ENCODE results near the gene DDC. TPM values are rescaled to one million over a fixed set of nuclear protein-coding genes. Genes with fewer than 3 reads are reported as not detected.

DDC gene
- polyA plus RNA-seq, 2 donors, result 0.18 to 0.37 TPM

DNA sequence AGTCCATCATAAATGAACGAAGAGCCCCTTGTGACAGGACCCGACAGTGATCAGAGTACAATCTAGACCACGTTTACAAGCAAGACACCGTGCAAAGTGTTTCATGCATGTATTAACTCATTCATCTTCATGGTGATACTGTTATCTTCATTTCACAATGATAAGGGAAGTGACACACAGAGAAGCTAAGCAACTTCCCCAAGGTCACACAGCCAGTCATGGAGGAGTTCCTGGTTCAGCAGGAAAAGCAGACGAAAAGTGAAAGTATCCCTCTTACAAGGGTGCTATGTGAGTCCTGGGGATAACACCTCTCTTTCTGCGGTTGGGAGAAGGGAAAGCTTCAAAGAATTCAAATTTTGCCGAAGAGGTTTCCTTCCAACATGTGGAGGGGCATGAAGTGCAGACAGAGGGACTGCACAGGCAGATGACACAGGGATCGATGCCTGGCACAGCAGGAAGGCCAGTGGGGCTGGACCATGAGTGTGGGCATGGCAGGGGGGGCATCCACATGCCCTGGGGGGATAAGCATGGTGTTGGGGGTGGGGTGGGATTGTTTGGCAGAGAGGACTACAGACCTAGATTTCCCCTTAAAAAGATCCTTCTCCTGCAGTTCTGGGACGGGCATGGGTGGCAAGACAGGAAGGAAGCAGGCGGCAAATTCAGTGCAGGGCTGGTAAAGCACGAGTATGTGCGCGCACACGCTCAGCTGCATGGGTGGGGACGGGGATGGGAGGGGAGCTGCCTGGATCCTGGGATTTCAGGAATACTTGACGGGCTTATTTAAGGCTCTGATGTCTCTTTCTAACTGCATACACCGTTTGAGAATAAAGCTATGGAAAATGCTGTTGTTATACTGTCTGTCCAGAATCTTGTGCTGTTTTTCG is 33.5 kb upstream of the DDC start:
- H3K36me3 ChIP-seq (ENCODE audit: control insufficient read depth in 2 of 2, insufficient read depth in 2 of 2, low read length in 1 of 2), result peaks cover 0 to 2% of the 10 kb centered on the region in 2 donors
- H3K27me3 ChIP-seq (ENCODE audit: control insufficient read depth in 1 of 2, insufficient read depth in 2 of 2, low read length in 2 of 2), result no peaks in the 10 kb centered on the region
- H3K4me3 ChIP-seq (ENCODE audit: low read depth in 1 of 2, low read length in 2 of 2), result no peak overlapping the region
- no peaks in the 10 kb centered on the region for H3K9me3 ChIP-seq (ENCODE audit: control insufficient read depth in 2 of 2, insufficient read depth in 1 of 2, low read depth in 1 of 2, low read length in 1 of 2)
- H3K27ac ChIP-seq (ENCODE audit: low read depth in 2 of 2, low read length in 1 of 2), result no peak overlapping the region
- no peaks in the 10 kb centered on the region for H3K4me1 ChIP-seq (ENCODE audit: control insufficient read depth in 2 of 2, insufficient read depth in 2 of 2, low read length in 1 of 2)
- WGBS, 2 donors, result 86 to 87% methylated on average over 18 of the region's 18 CpGs

DNA sequence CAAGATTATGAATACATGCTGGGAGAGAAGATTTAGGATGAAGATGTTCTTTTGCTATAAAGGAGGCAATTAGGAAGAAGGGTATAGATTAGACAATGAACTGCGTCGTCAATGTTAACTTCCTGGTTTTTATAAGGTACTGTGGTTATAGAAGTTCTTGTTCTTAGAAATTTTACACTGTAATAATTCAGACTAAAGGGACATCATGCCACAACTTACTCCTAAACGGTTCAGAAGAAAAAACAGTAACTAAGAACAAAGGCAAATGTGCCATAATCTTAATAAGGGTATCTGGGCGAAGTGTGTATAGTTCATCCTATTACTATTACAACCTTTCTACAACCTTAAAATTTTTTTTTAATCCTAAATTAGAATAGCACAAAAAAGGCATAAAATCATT is 31.3 kb upstream of the DDC start:
- Histone ChIP-seq H3K4me3 (ENCODE audit: low read depth in 1 of 2, low read length in 2 of 2) (no peak overlapping the region), H3K27me3 (ENCODE audit: control insufficient read depth in 1 of 2, insufficient read depth in 2 of 2, low read length in 2 of 2) (no peaks in the 10 kb centered on the region), H3K9me3 (ENCODE audit: control insufficient read depth in 2 of 2, insufficient read depth in 1 of 2, low read depth in 1 of 2, low read length in 1 of 2) (peaks cover 0 to 3% of the 10 kb centered on the region in 2 donors), H3K4me1 (ENCODE audit: control insufficient read depth in 2 of 2, insufficient read depth in 2 of 2, low read length in 1 of 2) (peaks cover 0 to 2% of the 10 kb centered on the region in 2 donors), H3K36me3 (ENCODE audit: control insufficient read depth in 2 of 2, insufficient read depth in 2 of 2, low read length in 1 of 2) (peaks cover 5 to 7% of the 10 kb centered on the region in 2 donors), H3K27ac (ENCODE audit: low read depth in 2 of 2, low read length in 1 of 2) (no peak overlapping the region)
- WGBS, 2 donors, result 82 to 86% methylated on average over 4 of the region's 4 CpGs

DNA sequence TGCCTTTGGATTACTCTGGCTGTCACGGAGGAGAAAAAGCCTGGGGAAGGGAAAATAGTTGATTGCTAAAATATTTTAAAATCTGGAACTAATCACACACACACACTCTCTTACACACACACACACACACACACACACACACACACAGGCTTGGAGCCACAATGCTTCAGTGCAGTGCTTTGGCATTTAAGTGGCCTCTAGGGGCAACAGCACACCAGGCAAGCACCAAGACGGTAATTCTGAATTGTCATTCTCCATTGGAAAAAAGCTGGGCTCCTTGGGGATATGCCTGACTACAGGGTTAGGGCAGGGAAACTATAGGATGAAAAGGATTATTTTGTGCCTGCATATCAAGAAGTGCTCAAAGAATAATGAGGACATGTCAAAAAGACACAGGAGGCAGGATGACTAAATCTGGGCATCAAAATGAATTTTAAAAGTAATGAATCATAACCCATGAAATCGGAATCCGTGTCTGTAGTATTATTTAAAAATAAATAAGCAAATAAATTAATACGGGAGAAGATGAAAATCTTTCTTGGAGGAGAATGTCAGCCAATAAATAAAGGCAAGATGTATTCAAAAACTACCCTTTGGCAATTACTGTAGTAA is 30.4 kb upstream of the DDC start:
- Histone ChIP-seq H3K4me3 (ENCODE audit: low read depth in 1 of 2, low read length in 2 of 2) (no peak overlapping the region), H3K4me1 (ENCODE audit: control insufficient read depth in 2 of 2, insufficient read depth in 2 of 2, low read length in 1 of 2) (peaks cover 0 to 2% of the 10 kb centered on the region in 2 donors), H3K9me3 (ENCODE audit: control insufficient read depth in 2 of 2, insufficient read depth in 1 of 2, low read depth in 1 of 2, low read length in 1 of 2) (peaks cover 0 to 3% of the 10 kb centered on the region in 2 donors), H3K27ac (ENCODE audit: low read depth in 2 of 2, low read length in 1 of 2) (no peak overlapping the region), H3K36me3 (ENCODE audit: control insufficient read depth in 2 of 2, insufficient read depth in 2 of 2, low read length in 1 of 2) (peaks cover 5 to 7% of the 10 kb centered on the region in 2 donors), H3K27me3 (ENCODE audit: control insufficient read depth in 1 of 2, insufficient read depth in 2 of 2, low read length in 2 of 2) (no peaks in the 10 kb centered on the region)
- WGBS, 2 donors, result 57 to 64% methylated on average over 5 of the region's 5 CpGs

DNA sequence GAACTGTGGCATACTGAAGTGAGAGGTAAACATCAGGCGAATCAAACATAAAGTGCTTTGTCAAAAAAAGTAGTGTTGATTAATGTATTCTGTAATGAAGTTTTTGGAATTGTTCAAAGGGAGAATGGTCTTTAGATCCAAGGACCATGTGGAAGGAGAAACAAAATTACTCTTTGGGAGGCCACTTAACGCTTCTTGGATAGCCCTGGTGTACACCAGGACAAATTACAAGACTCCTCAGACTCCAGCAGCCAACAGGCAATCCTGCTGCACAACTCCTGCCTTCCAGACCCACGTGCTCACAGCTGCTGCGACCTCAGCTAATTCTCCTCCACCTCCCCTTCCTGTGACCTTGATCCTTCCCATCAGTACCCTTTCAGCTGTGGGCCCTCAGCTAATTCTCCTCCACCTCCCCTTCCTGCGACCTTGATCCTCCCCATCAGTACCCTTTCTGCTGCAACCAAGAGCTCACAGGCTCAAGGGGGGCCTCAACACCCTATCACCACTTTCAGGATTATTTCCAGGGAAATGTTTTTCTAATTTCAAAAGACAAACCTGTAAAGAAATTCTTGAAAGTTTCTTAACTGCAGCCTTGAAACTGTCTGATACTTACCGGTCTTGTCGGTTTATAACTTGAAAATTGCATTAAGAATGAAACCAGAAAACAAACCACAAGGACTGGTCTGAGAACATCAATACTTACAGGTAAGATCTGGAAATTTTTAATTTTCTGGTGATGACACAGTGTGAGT is 29.7 kb upstream of the DDC start:
- Histone ChIP-seq H3K4me1 (ENCODE audit: control insufficient read depth in 2 of 2, insufficient read depth in 2 of 2, low read length in 1 of 2) (peaks cover 0 to 2% of the 10 kb centered on the region in 2 donors), H3K4me3 (ENCODE audit: low read depth in 1 of 2, low read length in 2 of 2) (no peak overlapping the region), H3K36me3 (ENCODE audit: control insufficient read depth in 2 of 2, insufficient read depth in 2 of 2, low read length in 1 of 2) (peaks cover 5 to 7% of the 10 kb centered on the region in 2 donors), H3K27me3 (ENCODE audit: control insufficient read depth in 1 of 2, insufficient read depth in 2 of 2, low read length in 2 of 2) (no peaks in the 10 kb centered on the region), H3K9me3 (ENCODE audit: control insufficient read depth in 2 of 2, insufficient read depth in 1 of 2, low read depth in 1 of 2, low read length in 1 of 2) (peaks cover 0 to 3% of the 10 kb centered on the region in 2 donors), H3K27ac (ENCODE audit: low read depth in 2 of 2, low read length in 1 of 2) (no peak overlapping the region)
- WGBS, 2 donors, result 76 to 83% methylated on average over 7 of the region's 7 CpGs

DNA sequence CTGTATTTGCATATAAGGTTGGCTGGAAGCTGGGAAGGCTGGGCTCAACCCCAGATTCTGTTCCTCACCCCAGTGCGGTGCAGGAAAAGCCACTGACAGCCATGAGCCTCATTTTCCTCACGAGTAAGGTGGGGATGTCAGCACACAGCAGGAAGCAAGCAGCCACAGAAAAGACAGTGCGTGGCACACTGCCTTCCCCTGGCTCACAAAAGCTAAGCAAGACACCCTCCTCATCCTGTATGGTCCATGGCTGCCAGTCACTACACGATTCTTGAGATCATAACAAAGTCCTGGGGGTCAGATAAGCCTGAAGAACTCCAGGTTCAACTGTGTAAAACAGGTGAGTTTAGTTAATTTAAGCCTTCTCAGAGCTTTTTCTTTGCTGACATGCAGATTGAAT is 28.9 kb upstream of the DDC start:
- Histone ChIP-seq H3K9me3 (ENCODE audit: control insufficient read depth in 2 of 2, insufficient read depth in 1 of 2, low read depth in 1 of 2, low read length in 1 of 2) (peaks cover 0 to 3% of the 10 kb centered on the region in 2 donors), H3K36me3 (ENCODE audit: control insufficient read depth in 2 of 2, insufficient read depth in 2 of 2, low read length in 1 of 2) (peaks cover 5 to 7% of the 10 kb centered on the region in 2 donors), H3K27ac (ENCODE audit: low read depth in 2 of 2, low read length in 1 of 2) (no peak overlapping the region), H3K4me3 (ENCODE audit: low read depth in 1 of 2, low read length in 2 of 2) (no peak overlapping the region), H3K4me1 (ENCODE audit: control insufficient read depth in 2 of 2, insufficient read depth in 2 of 2, low read length in 1 of 2) (peaks cover 0 to 2% of the 10 kb centered on the region in 2 donors), H3K27me3 (ENCODE audit: control insufficient read depth in 1 of 2, insufficient read depth in 2 of 2, low read length in 2 of 2) (no peaks in the 10 kb centered on the region)
- WGBS, 2 donors, result 65 to 82% methylated on average over 4 of the region's 4 CpGs

DNA sequence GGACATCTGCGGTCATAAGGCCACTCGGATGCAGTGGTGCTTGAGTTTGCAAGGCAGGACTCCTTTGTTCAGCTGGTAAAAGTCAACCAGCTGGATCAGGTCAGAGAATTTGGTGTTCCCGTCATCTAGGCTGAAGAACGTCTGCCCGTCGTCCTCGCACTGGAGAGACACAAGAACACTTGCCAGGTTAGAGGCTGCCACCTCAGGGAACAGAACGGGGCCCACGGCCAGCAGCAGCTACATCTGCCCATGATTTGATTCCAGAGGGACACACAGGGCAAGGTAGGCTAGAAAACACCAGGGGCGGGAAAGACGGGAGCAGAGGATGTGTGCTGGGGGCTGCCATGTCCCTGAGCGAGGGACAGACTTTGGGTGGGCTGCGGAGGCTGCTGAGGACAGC is 27.7 kb upstream of the DDC start:
- Histone ChIP-seq H3K9me3 (ENCODE audit: control insufficient read depth in 2 of 2, insufficient read depth in 1 of 2, low read depth in 1 of 2, low read length in 1 of 2) (peaks cover 0 to 3% of the 10 kb centered on the region in 2 donors), H3K4me1 (ENCODE audit: control insufficient read depth in 2 of 2, insufficient read depth in 2 of 2, low read length in 1 of 2) (peaks cover 0 to 2% of the 10 kb centered on the region in 2 donors), H3K4me3 (ENCODE audit: low read depth in 1 of 2, low read length in 2 of 2) (no peak overlapping the region), H3K27ac (ENCODE audit: low read depth in 2 of 2, low read length in 1 of 2) (no peak overlapping the region), H3K27me3 (ENCODE audit: control insufficient read depth in 1 of 2, insufficient read depth in 2 of 2, low read length in 2 of 2) (no peaks in the 10 kb centered on the region), H3K36me3 (ENCODE audit: control insufficient read depth in 2 of 2, insufficient read depth in 2 of 2, low read length in 1 of 2) (peaks cover 5 to 7% of the 10 kb centered on the region in 2 donors)
- WGBS, 2 donors, result 95 to 96% methylated on average over 13 of the region's 13 CpGs

DNA sequence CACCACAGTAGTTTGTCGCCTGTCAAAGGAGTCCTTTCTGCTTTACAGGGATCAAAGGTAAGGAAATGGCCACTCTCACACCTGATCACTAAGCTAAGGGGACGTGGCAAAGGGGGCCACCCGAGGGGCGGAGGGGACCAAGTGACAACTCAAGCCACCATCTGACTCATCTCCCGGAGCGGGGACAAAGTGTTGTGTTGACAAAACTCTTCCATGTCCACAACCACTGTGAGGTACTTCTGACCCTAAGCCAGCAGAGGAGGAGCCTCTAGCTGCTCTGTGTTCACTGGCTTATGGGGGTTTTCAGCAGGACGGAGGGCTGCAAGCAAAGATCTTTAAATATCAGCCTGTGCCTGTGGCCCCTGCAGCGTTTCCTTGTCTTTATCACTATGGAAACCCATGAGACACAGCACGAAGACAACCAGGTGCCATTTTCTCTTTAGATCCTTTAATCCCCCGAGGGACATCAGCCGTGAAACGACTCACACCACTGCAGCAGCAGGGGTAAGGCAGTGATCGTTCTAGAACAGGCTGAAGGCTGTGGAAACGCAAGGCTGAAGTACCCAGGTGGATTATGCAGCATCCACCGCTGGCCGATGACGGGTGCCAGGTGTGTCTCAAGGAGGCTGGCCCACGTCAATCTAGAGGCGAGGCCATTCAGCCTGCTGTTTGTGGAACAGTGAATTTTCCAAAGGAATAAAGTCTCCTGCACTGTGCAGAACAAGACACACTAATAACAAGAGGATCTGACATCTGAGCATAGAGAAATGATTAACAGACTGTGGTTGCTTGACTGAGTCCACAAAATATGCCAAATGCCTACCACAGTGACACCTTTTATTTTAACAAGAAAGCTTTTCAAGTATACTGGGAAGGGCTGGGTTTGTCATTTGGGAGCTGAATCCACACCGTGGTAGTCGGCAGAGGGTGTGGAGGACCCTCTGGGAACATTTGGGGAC is 26.6 kb upstream of the DDC start:
- Histone ChIP-seq H3K4me3 (ENCODE audit: low read depth in 1 of 2, low read length in 2 of 2) (no peak overlapping the region), H3K9me3 (ENCODE audit: control insufficient read depth in 2 of 2, insufficient read depth in 1 of 2, low read depth in 1 of 2, low read length in 1 of 2) (peaks cover 0 to 5% of the 10 kb centered on the region in 2 donors), H3K36me3 (ENCODE audit: control insufficient read depth in 2 of 2, insufficient read depth in 2 of 2, low read length in 1 of 2) (peaks cover 5 to 7% of the 10 kb centered on the region in 2 donors), H3K4me1 (ENCODE audit: control insufficient read depth in 2 of 2, insufficient read depth in 2 of 2, low read length in 1 of 2) (peaks cover 0 to 2% of the 10 kb centered on the region in 2 donors), H3K27me3 (ENCODE audit: control insufficient read depth in 1 of 2, insufficient read depth in 2 of 2, low read length in 2 of 2) (no peaks in the 10 kb centered on the region), H3K27ac (ENCODE audit: low read depth in 2 of 2, low read length in 1 of 2) (no peak overlapping the region)
- 78 to 80% methylated on average over 21 of the region's 21 CpGs for WGBS, 2 donors

DNA sequence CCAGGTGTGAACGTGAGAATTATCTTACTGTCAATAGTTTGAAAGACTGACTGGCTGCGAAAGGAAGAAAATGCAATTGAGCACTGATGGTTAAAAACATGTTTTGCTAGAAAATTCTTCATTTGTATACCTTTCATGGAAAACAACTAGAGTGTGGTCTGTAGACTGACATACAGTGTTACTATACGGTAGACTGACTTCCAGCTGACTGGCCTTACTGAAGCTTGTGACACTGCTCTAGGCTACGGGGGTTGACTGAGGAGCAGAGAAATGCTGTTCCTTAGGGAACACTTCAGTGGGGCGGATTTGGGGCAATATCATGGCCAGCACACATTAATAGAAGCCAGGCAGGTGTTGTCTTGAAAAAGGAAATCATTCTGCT is 25.9 kb upstream of the DDC start:
- H3K9me3 ChIP-seq (ENCODE audit: control insufficient read depth in 2 of 2, insufficient read depth in 1 of 2, low read depth in 1 of 2, low read length in 1 of 2), result peaks cover 0 to 5% of the 10 kb centered on the region in 2 donors
- peaks cover 0 to 2% of the 10 kb centered on the region in 2 donors for H3K4me1 ChIP-seq (ENCODE audit: control insufficient read depth in 2 of 2, insufficient read depth in 2 of 2, low read length in 1 of 2)
- H3K27me3 ChIP-seq (ENCODE audit: control insufficient read depth in 1 of 2, insufficient read depth in 2 of 2, low read length in 2 of 2), result no peaks in the 10 kb centered on the region
- peaks cover 5 to 7% of the 10 kb centered on the region in 2 donors for H3K36me3 ChIP-seq (ENCODE audit: control insufficient read depth in 2 of 2, insufficient read depth in 2 of 2, low read length in 1 of 2)
- H3K27ac ChIP-seq (ENCODE audit: low read depth in 2 of 2, low read length in 1 of 2), result no peak overlapping the region
- 89 to 93% methylated on average over 5 of the region's 5 CpGs for WGBS, 2 donors
- no peak overlapping the region for H3K4me3 ChIP-seq (ENCODE audit: low read depth in 1 of 2, low read length in 2 of 2)
